EH (cell line): ENCODE results near the gene KLC1.

Source experiments
- DNase-seq: peaks from one replicate; pipeline ENCODE4 v3.0.0-alpha.2; 2015; ENCODE audit warnings: low read depth

The KLC1 gene

GRCh38 chr14:103721334-103722120, 92.5 kb downstream of the KLC1 start:
- no peak for DNase-seq

GRCh38 chr14:103723748-103724081, 94.7 kb downstream of the KLC1 start:
- DNase-seq, result no peak

GRCh38 chr14:103724116-103724515, 95.1 kb downstream of the KLC1 start:
- DNase-seq, result no peak

GRCh38 chr14:103725001-103725682, 96.1 kb downstream of the KLC1 start:
- no peak for DNase-seq

- no peak for DNase-seq
Measured at GRCh38 chr14:103725739-103726395, 96.9 kb downstream of the KLC1 start.

- DNase-seq, result no peak
Measured at GRCh38 chr14:103726474-103726873, 97.5 kb downstream of the KLC1 start.

- DNase-seq, result no peak
Measured at GRCh38 chr14:103727313-103727980, 98.4 kb downstream of the KLC1 start.

GRCh38 chr14:103728141-103728540, 99.1 kb downstream of the KLC1 start:
- DNase-seq, result no peak

- no peak for DNase-seq
Measured at GRCh38 chr14:103728721-103729120, 99.7 kb downstream of the KLC1 start.

GRCh38 chr14:103729496-103730448, 100.8 kb downstream of the KLC1 start:
- no peak for DNase-seq

- DNase-seq, result no peak
Measured at GRCh38 chr14:103730490-103731035, 101.6 kb downstream of the KLC1 start.

GRCh38 chr14:103731481-103731880, 102.5 kb downstream of the KLC1 start:
- no peak for DNase-seq

- no peak for DNase-seq
Measured at GRCh38 chr14:103731916-103732867, 103.2 kb downstream of the KLC1 start.

GRCh38 chr14:103732868-103733620, 104.0 kb downstream of the KLC1 start:
- no peak for DNase-seq

GRCh38 chr14:103733651-103734050, 104.6 kb downstream of the KLC1 start:
- DNase-seq, result peak; percentile 51

GRCh38 chr14:103734081-103734888, 105.3 kb downstream of the KLC1 start:
- no peak for DNase-seq

GRCh38 chr14:103735022-103735421, 106.0 kb downstream of the KLC1 start:
- no peak for DNase-seq

GRCh38 chr14:103735439-103735814, 106.4 kb downstream of the KLC1 start:
- no peak for DNase-seq
